ENCODE results near the gene OSBPL5. TPM values are rescaled to one million over a fixed set of nuclear protein-coding genes. Genes with fewer than 3 reads are reported as not detected.
A peak's percentile ranks its signal among the peaks of the same experiment; 100 is the strongest.

Gene OSBPL5
- total and polyA plus RNA-seq, 2 of the 4 experiments (the other 2 are of a cell fraction): 14.9 to 22.3 TPM

GRCh38 chr11:3091846-3092602, 73.1 kb downstream of the OSBPL5 start:
- 8% methylated on average over 8 of the region's 27 CpGs; no CpG with 5 or more reads in 1 of the 2 experiments for WGBS, 2 experiments (ENCODE audit: extremely low coverage in 2 of 2, insufficient read length in 1 of 2)
- no peak overlapping the region for H4K91ac ChIP-seq (ENCODE audit: insufficient read depth, low read depth, low read length)
- H3K4me2 ChIP-seq (ENCODE audit: low read depth, low read length): no peak overlapping the region
- H3K79me1 ChIP-seq (ENCODE audit: low read depth in 1 of 2, low read length in 2 of 2): peaks cover 0 to 15% of the 10 kb centered on the region in 2 experiments; a peak in 1 of 4 replicates
- no peaks in the 10 kb centered on the region for H3K9me3 ChIP-seq (ENCODE audit: control insufficient read depth, insufficient read depth, low read length)
- H2BK20ac ChIP-seq (ENCODE audit: low read depth, low read length): no peak overlapping the region
- H2BK15ac ChIP-seq (ENCODE audit: low read depth, low read length): no peak overlapping the region
- no peak overlapping the region for H3K9ac ChIP-seq (ENCODE audit: low read depth, low read length)
- no TSS peak for BruUV-seq (replicated peaks)
- peak; percentile 44 for DNase-seq
- H3K27ac ChIP-seq (ENCODE audit: insufficient read depth, low read length): no peak overlapping the region
- no peak overlapping the region for H3K56ac ChIP-seq (ENCODE audit: extremely low read depth, insufficient read depth, low read length)
- H4K5ac ChIP-seq (ENCODE audit: low read depth, low read length): peak overlapping the region; percentile 3; the same call in 1 of the 2 replicates
- H2BK120ac ChIP-seq (ENCODE audit: low read depth, low read length): no peak overlapping the region
- peaks cover 9% of the 10 kb centered on the region for H3K4me1 ChIP-seq (ENCODE audit: control insufficient read depth, insufficient read depth, low read length)
- dilution Hi-C loops (cut with HindIII; ENCODE audit: low sequenced_read_pairs, unreplicated experiment) (no loop called here), intact Hi-C loops (cut with micrococcal nuclease) (loop anchor here (2.0 to 5.0 kb wide), 2 partner anchors 41 to 55 kb away; no protein-coding TSS in a partner anchor), in situ Hi-C loops (cut with MboI; ENCODE audit: low sequenced_read_pairs) (loop anchor here (5.0 kb wide), 1 partner anchor 50 kb away; no protein-coding TSS in a partner anchor)
- no peak overlapping the region for H3K14ac ChIP-seq (replicated peaks; ENCODE audit: low read depth, low read length)
- H4K8ac ChIP-seq (ENCODE audit: low read depth in 2 of 2, low read length in 2 of 2): no peak overlapping the region
- peak overlapping the region; percentile 83 for H3K4ac ChIP-seq (ENCODE audit: low read depth, low read length)
- H3K4me3 ChIP-seq (ENCODE audit: insufficient read depth, low read depth, low read length): no peak overlapping the region
- peak overlapping the region; percentile 81 for H2AFZ ChIP-seq (replicated peaks; ENCODE audit: low read length, poor library complexity)
- ChIA-PET CTCF (interaction anchor here (0.6 to 2.1 kb wide), 11 partner anchors 14 to 317 kb away, joined by 3 to 11 read pairs (median 4); no protein-coding TSS in a partner anchor), POLR2A (ENCODE audit: unreplicated experiment) (no interaction called here)
- H3K27me3 ChIP-seq (ENCODE audit: control insufficient read depth, insufficient read depth, low read length): no peaks in the 10 kb centered on the region
- no peaks in the 10 kb centered on the region for H3K9me1 ChIP-seq (ENCODE audit: insufficient read depth, low read length)
- H3K36me3 ChIP-seq (ENCODE audit: control insufficient read depth, insufficient read depth, low read length): peaks cover 44% of the 10 kb centered on the region
- peaks cover 8% of the 10 kb centered on the region for H4K20me1 ChIP-seq (ENCODE audit: insufficient read depth, low read length)
- H2AK9ac ChIP-seq (replicated peaks; ENCODE audit: low read depth, low read length, poor library complexity): peak overlapping the region; percentile 31
- peak overlapping the region; percentile 97 for H2AK5ac ChIP-seq (ENCODE audit: low read depth, low read length)
- H3K23ac ChIP-seq (ENCODE audit: low read depth, low read length): no peak overlapping the region
- H2BK5ac ChIP-seq (ENCODE audit: low read depth, low read length, poor library complexity, severe bottlenecking): no peak overlapping the region
- H3K18ac ChIP-seq (ENCODE audit: low read depth, low read length): no peak overlapping the region
- peak; percentile 64 for ATAC-seq (ENCODE audit: low read depth)
- TF ChIP-seq RCOR1 (IDR thresholded peaks at IDR 0.05; ENCODE audit: insufficient replicate concordance, low read length) (no peak), POLR2A (IDR thresholded peaks at IDR 0.05; ENCODE audit: low read depth, low read length) (no peak), FOS (IDR thresholded peaks at IDR 0.05; ENCODE audit: low read depth, low read length) (no peak), MXI1 (IDR thresholded peaks at IDR 0.05; ENCODE audit: borderline replicate concordance, low read depth, low read length) (no peak), RFX5 (IDR thresholded peaks at IDR 0.05; ENCODE audit: low read depth, low read length) (no peak), MAZ (IDR thresholded peaks at IDR 0.05; ENCODE audit: borderline replicate concordance, low read depth, low read length) (peak; percentile 55; the same call in 1 of the 2 replicates), USF2 (IDR thresholded peaks at IDR 0.05; ENCODE audit: low read depth, low read length) (no peak), MAFK (IDR thresholded peaks at IDR 0.05; ENCODE audit: low read depth, low read length) (no peak), SMC3 (IDR thresholded peaks at IDR 0.05; ENCODE audit: low read depth, low read length) (peak; percentile 90), CEBPB (IDR thresholded peaks at IDR 0.05; ENCODE audit: low read depth, low read length) (no peak), BHLHE40 (IDR thresholded peaks at IDR 0.05; ENCODE audit: low read depth, low read length) (no peak), NFE2L2 (IDR thresholded peaks at IDR 0.05; ENCODE audit: low read depth, low read length) (no peak), RAD21 (IDR thresholded peaks at IDR 0.05; ENCODE audit: low read length) (peak; percentile 93), CHD1 (IDR thresholded peaks at IDR 0.05; ENCODE audit: low read depth, low read length) (no peak)
- TF ChIP-seq, protein P1, sequence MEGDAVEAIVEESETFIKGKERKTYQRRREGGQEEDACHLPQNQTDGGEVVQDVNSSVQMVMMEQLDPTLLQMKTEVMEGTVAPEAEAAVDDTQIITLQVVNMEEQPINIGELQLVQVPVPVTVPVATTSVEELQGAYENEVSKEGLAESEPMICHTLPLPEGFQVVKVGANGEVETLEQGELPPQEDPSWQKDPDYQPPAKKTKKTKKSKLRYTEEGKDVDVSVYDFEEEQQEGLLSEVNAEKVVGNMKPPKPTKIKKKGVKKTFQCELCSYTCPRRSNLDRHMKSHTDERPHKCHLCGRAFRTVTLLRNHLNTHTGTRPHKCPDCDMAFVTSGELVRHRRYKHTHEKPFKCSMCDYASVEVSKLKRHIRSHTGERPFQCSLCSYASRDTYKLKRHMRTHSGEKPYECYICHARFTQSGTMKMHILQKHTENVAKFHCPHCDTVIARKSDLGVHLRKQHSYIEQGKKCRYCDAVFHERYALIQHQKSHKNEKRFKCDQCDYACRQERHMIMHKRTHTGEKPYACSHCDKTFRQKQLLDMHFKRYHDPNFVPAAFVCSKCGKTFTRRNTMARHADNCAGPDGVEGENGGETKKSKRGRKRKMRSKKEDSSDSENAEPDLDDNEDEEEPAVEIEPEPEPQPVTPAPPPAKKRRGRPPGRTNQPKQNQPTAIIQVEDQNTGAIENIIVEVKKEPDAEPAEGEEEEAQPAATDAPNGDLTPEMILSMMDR (conservative IDR thresholded peaks at IDR 0.05; ENCODE audit: low read depth, low read length): peak; percentile 96

All from IMR-90 (cell line).